CD8-positive, alpha-beta memory T cell (primary cell): ENCODE measurements around the gene AGAP2. TPM values are rescaled to one million over a fixed set of nuclear protein-coding genes. Genes with fewer than 3 reads are reported as not detected.

Experiments used
- CTCF ChIA-PET: fragments of 350-600 bp; sonication (Branson Sonifier 250); formaldehyde crosslinking; loops from one replicate; lab custom pipeline; 2021; ENCODE audit warnings: antibody characterized with exemption; lab: Charles Lee
- POLR2A ChIA-PET: fragments of 350-600 bp; sonication (Branson Sonifier 250); formaldehyde crosslinking; loops from one replicate; lab custom pipeline; 2021; ENCODE audit warnings: antibody characterized with exemption; lab: Charles Lee
- DNase-seq, 5 donors: peaks; one replicate each; pipeline versions ENCODE4 v3.0.0 to v3.0.0-alpha.2; 2020 to 2022; ENCODE audit warnings: mixed read lengths in 1 of 5
- H3K27ac ChIP-seq: one replicate; pipeline ENCODE4 v1.7.0; 2013; ENCODE audit warnings: low read depth, mild to moderate bottlenecking, low read length, moderate library complexity
- H3K27me3 ChIP-seq: 2 replicates; pipeline ENCODE4 v1.7.0; 2013; ENCODE audit warnings: low read length, mild to moderate bottlenecking; ENCODE audit not compliant: insufficient read depth, poor library complexity, severe bottlenecking
- H3K36me3 ChIP-seq: 2 replicates; pipeline ENCODE4 v1.7.0; 2013; ENCODE audit warnings: mild to moderate bottlenecking, low read length, moderate library complexity; ENCODE audit not compliant: insufficient read depth
- H3K4me1 ChIP-seq: 2 replicates; pipeline ENCODE4 v1.7.0; 2013; ENCODE audit warnings: mild to moderate bottlenecking, low read length, moderate library complexity; ENCODE audit not compliant: insufficient read depth
- H3K4me3 ChIP-seq: 2 replicates; pipeline ENCODE4 v1.7.0; 2013; ENCODE audit warnings: mild to moderate bottlenecking, low read length
- H3K9me3 ChIP-seq: 2 replicates; pipeline ENCODE4 v1.7.0; 2013; ENCODE audit warnings: mild to moderate bottlenecking, low read length
- H3K27ac Mint-ChIP-seq, 8 donors: one replicate each; pipeline ENCODE4 v1.8.0; 2020 to 2021; ENCODE audit warnings: mixed read lengths in 8 of 8, mild to moderate bottlenecking in 6 of 8, inconsistent platforms in 3 of 8, moderate library complexity in 3 of 8
- H3K27me3 Mint-ChIP-seq, 2 donors: one replicate each; pipeline ENCODE4 v1.8.0; 2020 to 2021; ENCODE audit warnings: mixed read lengths in 2 of 2, mild to moderate bottlenecking in 1 of 2, moderate library complexity in 1 of 2
- H3K36me3 Mint-ChIP-seq, 3 donors: one replicate each; pipeline ENCODE4 v1.8.0; 2020 to 2021; ENCODE audit warnings: mixed read lengths in 3 of 3, inconsistent platforms in 1 of 3, mild to moderate bottlenecking in 1 of 3
- H3K4me1 Mint-ChIP-seq, 3 donors: one replicate each; pipeline ENCODE4 v1.8.0; 2020 to 2021; ENCODE audit warnings: mixed read lengths in 3 of 3, inconsistent platforms in 1 of 3, mild to moderate bottlenecking in 1 of 3
- H3K4me3 Mint-ChIP-seq, 7 donors: one replicate each; pipeline ENCODE4 v1.8.0; 2020 to 2021; ENCODE audit warnings: mixed read lengths in 7 of 7, mild to moderate bottlenecking in 6 of 7, moderate library complexity in 4 of 7, inconsistent platforms in 2 of 7
- H3K9me3 Mint-ChIP-seq, 5 donors: one replicate each; pipeline ENCODE4 v1.8.0; 2020 to 2022; ENCODE audit warnings: mixed read lengths in 5 of 5, mild to moderate bottlenecking in 3 of 5, moderate library complexity in 2 of 5, inconsistent platforms in 1 of 5
- polyA plus RNA-seq: library from polyadenylated mRNA; unstranded; fragments of 300-500 nt; fragmentation: Illumina TruSeq; gene quantifications from one replicate; pipeline ENCODE4 v1.2.3, GENCODE V29; 2021
- total RNA-seq, 2 experiments: library from RNA; stranded (reverse); gene quantifications; one replicate each; pipeline ENCODE4 v1.2.3, GENCODE V29; 2021

AGAP2 gene
- total and polyA plus RNA-seq, 3 experiments from 2014 or later: 6.4 to 31.7 (median 29.9) TPM

- Histone ChIP-seq H3K36me3 (peaks cover 59% of the 10 kb centered on the region), H3K27ac (no peak overlapping the region), H3K4me3 (no peak overlapping the region), H3K9me3 (no peaks in the 10 kb centered on the region), H3K27me3 (no peaks in the 10 kb centered on the region), H3K4me1 (peaks cover 10% of the 10 kb centered on the region)
- no peak for DNase-seq
- CTCF ChIA-PET: interaction anchor here (1.2 kb wide), 1 partner anchor 25 kb away, joined by 4 read pairs; no protein-coding TSS in a partner anchor
- H3K9me3 Mint-ChIP-seq: no peaks in the 10 kb centered on the region
- peak overlapping the region in 1 of 7 donors; percentile 80 for H3K4me3 Mint-ChIP-seq
- peak overlapping the region in 7 of 8 donors; percentile 37 to 93 (median 84) for H3K27ac Mint-ChIP-seq
- POLR2A ChIA-PET: no interaction called here
- H3K36me3 Mint-ChIP-seq: peaks cover 12 to 79% (median 12%) of the 10 kb centered on the region in 3 donors
- peaks cover 0 to 2% of the 10 kb centered on the region in 2 donors for H3K27me3 Mint-ChIP-seq
- peaks cover 23 to 31% (median 24%) of the 10 kb centered on the region in 3 donors for H3K4me1 Mint-ChIP-seq
Measured at GRCh38 chr12:57734591-57734990, 4.0 kb downstream of the AGAP2 start.

GRCh38 chr12:57733928-57734327 is 4.6 kb downstream of the AGAP2 start:
- Histone ChIP-seq H3K27ac (no peak overlapping the region), H3K4me3 (no peak overlapping the region), H3K27me3 (no peaks in the 10 kb centered on the region), H3K9me3 (no peaks in the 10 kb centered on the region), H3K4me1 (peaks cover 3% of the 10 kb centered on the region), H3K36me3 (peaks cover 60% of the 10 kb centered on the region)
- Mint-ChIP-seq H3K4me3 (no peak overlapping the region), H3K27me3 (peaks cover 0 to 2% of the 10 kb centered on the region in 2 donors), H3K36me3 (peaks cover 7 to 78% (median 12%) of the 10 kb centered on the region in 3 donors), H3K4me1 (peaks cover 17 to 25% (median 17%) of the 10 kb centered on the region in 3 donors), H3K9me3 (no peaks in the 10 kb centered on the region), H3K27ac (peak overlapping the region in 7 of 8 donors; percentile 26 to 93 (median 66))
- peak in 1 of 5 donors; percentile 37 for DNase-seq
- CTCF ChIA-PET: no interaction called here
- POLR2A ChIA-PET: no interaction called here

- peaks cover 62% of the 10 kb centered on the region for H3K36me3 ChIP-seq
- H3K4me1 Mint-ChIP-seq: peaks cover 16 to 23% (median 16%) of the 10 kb centered on the region in 3 donors
- no peaks in the 10 kb centered on the region for H3K9me3 ChIP-seq
- H3K27me3 Mint-ChIP-seq: peaks cover 0 to 2% of the 10 kb centered on the region in 2 donors
- no peak overlapping the region for H3K27ac ChIP-seq
- H3K36me3 Mint-ChIP-seq: peaks cover 13 to 85% (median 16%) of the 10 kb centered on the region in 3 donors
- H3K27me3 ChIP-seq: no peaks in the 10 kb centered on the region
- H3K9me3 Mint-ChIP-seq: no peaks in the 10 kb centered on the region
- peak overlapping the region in 6 of 8 donors; percentile 54 to 96 (median 82) for H3K27ac Mint-ChIP-seq
- POLR2A ChIA-PET: no interaction called here
- no peak overlapping the region for H3K4me3 ChIP-seq
- CTCF ChIA-PET: no interaction called here
- H3K4me3 Mint-ChIP-seq: no peak overlapping the region
- no peaks in the 10 kb centered on the region for H3K4me1 ChIP-seq
- DNase-seq: peak in 1 of 5 donors; percentile 20
Measured at GRCh38 chr12:57732726-57733593, 5.6 kb downstream of the AGAP2 start.

GRCh38 chr12:57732270-57732669 is 6.3 kb downstream of the AGAP2 start:
- Mint-ChIP-seq H3K4me1 (peaks cover 16 to 23% (median 16%) of the 10 kb centered on the region in 3 donors), H3K27me3 (peaks cover 0 to 2% of the 10 kb centered on the region in 2 donors), H3K36me3 (peaks cover 13 to 92% (median 18%) of the 10 kb centered on the region in 3 donors), H3K27ac (peak overlapping the region in 5 of 8 donors; percentile 36 to 90 (median 78)), H3K9me3 (no peaks in the 10 kb centered on the region), H3K4me3 (peak overlapping the region in 1 of 7 donors; percentile 36)
- peak in 1 of 5 donors; percentile 22 for DNase-seq
- POLR2A ChIA-PET: no interaction called here
- CTCF ChIA-PET: no interaction called here
- Histone ChIP-seq H3K36me3 (peaks cover 66% of the 10 kb centered on the region), H3K4me3 (no peak overlapping the region), H3K27me3 (no peaks in the 10 kb centered on the region), H3K9me3 (no peaks in the 10 kb centered on the region), H3K4me1 (no peaks in the 10 kb centered on the region), H3K27ac (no peak overlapping the region)

GRCh38 chr12:57731411-57732080 is 7.0 kb downstream of the AGAP2 start:
- H3K36me3 ChIP-seq: peaks cover 66% of the 10 kb centered on the region
- POLR2A ChIA-PET: no interaction called here
- CTCF ChIA-PET: no interaction called here

GRCh38 chr12:57730336-57731067 is 8.0 kb downstream of the AGAP2 start:
- no peaks in the 10 kb centered on the region for H3K9me3 ChIP-seq
- ChIA-PET POLR2A (no interaction called here), CTCF (no interaction called here)
- H3K4me1 Mint-ChIP-seq: peaks cover 9 to 11% (median 9%) of the 10 kb centered on the region in 3 donors
- no peaks in the 10 kb centered on the region for H3K4me1 ChIP-seq
- H3K27me3 Mint-ChIP-seq: peaks cover 0 to 3% of the 10 kb centered on the region in 2 donors
- peaks cover 13 to 89% (median 18%) of the 10 kb centered on the region in 3 donors for H3K36me3 Mint-ChIP-seq
- no peak for DNase-seq
- peak overlapping the region in 5 of 8 donors; percentile 17 to 58 (median 39) for H3K27ac Mint-ChIP-seq
- H3K36me3 ChIP-seq: peaks cover 66% of the 10 kb centered on the region
- H3K4me3 Mint-ChIP-seq: no peak overlapping the region
- H3K9me3 Mint-ChIP-seq: no peaks in the 10 kb centered on the region
- no peaks in the 10 kb centered on the region for H3K27me3 ChIP-seq
- no peak overlapping the region for H3K4me3 ChIP-seq
- no peak overlapping the region for H3K27ac ChIP-seq

More at GRCh38 chr12:57731411-57732080, 7.0 kb downstream of the AGAP2 start:
- Histone ChIP-seq H3K4me3 (no peak overlapping the region), H3K27ac (no peak overlapping the region), H3K4me1 (no peaks in the 10 kb centered on the region), H3K27me3 (no peaks in the 10 kb centered on the region), H3K9me3 (no peaks in the 10 kb centered on the region)
- Mint-ChIP-seq H3K36me3 (peaks cover 13 to 91% (median 18%) of the 10 kb centered on the region in 3 donors), H3K27me3 (peaks cover 0 to 2% of the 10 kb centered on the region in 2 donors), H3K4me3 (no peak overlapping the region), H3K27ac (peak overlapping the region in 5 of 8 donors; percentile 30 to 54 (median 38)), H3K9me3 (no peaks in the 10 kb centered on the region), H3K4me1 (peaks cover 12 to 18% (median 12%) of the 10 kb centered on the region in 3 donors)
- peak in 1 of 5 donors; percentile 36 for DNase-seq

GRCh38 chr12:57729321-57729844 is 9.2 kb downstream of the AGAP2 start:
- POLR2A ChIA-PET: interaction anchor here (0.6 kb wide), 2 partner anchors 15 to 1563 kb away, joined by 3 to 6 read pairs; partner anchors contain the start of gene TSPAN31
- Histone ChIP-seq H3K27me3 (no peaks in the 10 kb centered on the region), H3K4me3 (no peak overlapping the region), H3K36me3 (peaks cover 58% of the 10 kb centered on the region), H3K27ac (no peak overlapping the region), H3K4me1 (no peaks in the 10 kb centered on the region), H3K9me3 (no peaks in the 10 kb centered on the region)
- Mint-ChIP-seq H3K4me3 (no peak overlapping the region), H3K9me3 (no peaks in the 10 kb centered on the region), H3K27me3 (peaks cover 0 to 1% of the 10 kb centered on the region in 2 donors), H3K4me1 (peaks cover 5 to 10% (median 9%) of the 10 kb centered on the region in 3 donors), H3K27ac (peak overlapping the region in 4 of 8 donors; percentile 22 to 95 (median 55)), H3K36me3 (peaks cover 6 to 84% (median 11%) of the 10 kb centered on the region in 3 donors)
- DNase-seq: no peak
- CTCF ChIA-PET: no interaction called here
